SJSA1 (cell line): Measurements from ENCODE around the gene KCNT2. TPM values are rescaled to one million over a fixed set of nuclear protein-coding genes. Genes with fewer than 3 reads are reported as not detected.
"Not testable (repeated sequence)": the region's sequence is repeated elsewhere in the genome, so short reads cannot be mapped to it uniquely, and the experiment has no call there.

Experiments used
- DNase-seq, 2 experiments: peaks; one replicate each; pipeline ENCODE4 v3.0.0-alpha.2; 2015 to 2020; ENCODE audit warnings: low spot score in 2 of 2, low read depth in 1 of 2
- H3K27ac ChIP-seq: fragments of 250-450 bp; sonication (Bioruptor Pico); 2 replicates; pipeline ENCODE4 v1.5.1; 2020; ENCODE audit warnings: mild to moderate bottlenecking, moderate library complexity
- H3K27me3 ChIP-seq: fragments of 250-450 bp; sonication (Bioruptor Pico); replicated peaks from 2 replicates; pipeline ENCODE4 v1.5.1; 2020; ENCODE audit warnings: mild to moderate bottlenecking, moderate library complexity
- H3K36me3 ChIP-seq: fragments of 250-450 bp; sonication (Bioruptor Pico); 2 replicates; pipeline ENCODE4 v1.5.1; 2020; ENCODE audit warnings: mild to moderate bottlenecking
- H3K4me1 ChIP-seq: fragments of 250-450 bp; sonication (Bioruptor Pico); replicated peaks from 2 replicates; pipeline ENCODE4 v1.6.1; 2021; ENCODE audit warnings: mild to moderate bottlenecking
- H3K4me3 ChIP-seq: fragments of 250-450 bp; sonication (Bioruptor Pico); 2 replicates; pipeline ENCODE4 v1.5.1; 2020; ENCODE audit warnings: mild to moderate bottlenecking
- H3K9me3 ChIP-seq: fragments of 250-450 bp; sonication (Bioruptor Pico); replicated peaks from 2 replicates; pipeline ENCODE4 v1.5.1; 2020; ENCODE audit warnings: mild to moderate bottlenecking
- total RNA-seq: library from RNA; depleted of rRNA; stranded (reverse); fragments of >200 nt; shearing (Covaris generic); gene quantifications from 2 replicates; pipeline ENCODE4 v1.2.3, GENCODE V29; 2014; rRNA removed

The KCNT2 gene
- total RNA-seq: 0.05 and 0.25 TPM in 2 replicates

DNA sequence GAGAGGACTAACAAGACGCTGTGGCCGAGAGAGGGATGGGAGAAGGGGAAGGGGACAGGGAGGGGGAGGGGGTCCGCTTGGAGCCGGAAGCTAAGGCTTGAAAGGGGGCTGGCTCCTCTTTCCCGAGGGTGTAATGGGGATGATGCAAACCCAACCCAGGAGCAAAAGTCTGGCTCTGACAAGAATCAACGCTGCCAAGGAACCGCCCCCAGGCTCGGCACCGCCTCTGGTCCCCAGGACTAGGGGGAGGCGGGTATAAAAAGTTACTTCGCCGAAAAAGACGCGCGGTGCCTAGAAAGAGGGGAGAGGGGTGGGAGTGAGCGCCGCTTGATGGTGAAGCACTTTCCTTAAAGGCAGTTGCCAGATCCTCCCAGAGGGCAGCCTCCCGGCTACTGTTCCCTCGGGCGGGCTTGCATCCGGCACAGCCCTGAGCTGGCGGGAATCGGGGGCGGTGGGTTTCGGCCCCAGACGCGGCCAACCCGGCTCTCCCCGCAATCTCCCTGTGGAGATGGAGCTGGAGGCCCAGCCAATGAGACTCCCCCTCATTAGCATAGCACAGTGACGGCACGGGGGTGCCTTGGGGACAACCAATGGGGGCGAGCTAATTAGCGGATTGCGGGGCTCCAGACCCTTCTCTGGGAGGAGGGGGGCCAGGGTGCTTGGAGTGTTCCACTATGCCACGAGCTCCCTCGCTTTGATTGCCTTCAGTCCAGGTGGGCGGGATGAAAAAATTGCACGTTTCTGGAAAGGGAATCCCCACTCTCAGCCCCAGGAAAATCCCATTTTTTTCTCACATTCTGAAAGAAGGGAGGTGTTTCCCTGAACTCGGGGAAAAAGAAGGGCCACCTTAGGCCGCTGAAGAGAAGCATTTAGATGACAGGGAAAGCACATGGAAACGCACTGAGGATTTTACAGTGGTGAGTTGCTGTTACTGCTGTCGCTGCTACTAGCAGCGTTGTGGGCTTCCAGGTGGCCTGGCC is at the start of gene KCNT2:
Gene KCNT2 (minus strand): TSS at position 51 of the 980 bp plus-strand sequence. CDS start 131 bp downstream, outside the sequence.
- no peak within 1 kb of the TSS for H3K27ac ChIP-seq
- DNase-seq: peak; percentile 27 to 49
- peaks cover 4% of the 10 kb centered on the region; the same call in 1 of the 2 replicates for H3K27me3 ChIP-seq
- no peaks in the 10 kb centered on the region for H3K36me3 ChIP-seq
- H3K4me3 ChIP-seq: peak within 1 kb of the TSS; percentile 38
- H3K9me3 ChIP-seq: no peaks in the 10 kb centered on the region
- H3K4me1 ChIP-seq: peaks cover 7% of the 10 kb centered on the region; the same call in 1 of the 2 replicates

DNA sequence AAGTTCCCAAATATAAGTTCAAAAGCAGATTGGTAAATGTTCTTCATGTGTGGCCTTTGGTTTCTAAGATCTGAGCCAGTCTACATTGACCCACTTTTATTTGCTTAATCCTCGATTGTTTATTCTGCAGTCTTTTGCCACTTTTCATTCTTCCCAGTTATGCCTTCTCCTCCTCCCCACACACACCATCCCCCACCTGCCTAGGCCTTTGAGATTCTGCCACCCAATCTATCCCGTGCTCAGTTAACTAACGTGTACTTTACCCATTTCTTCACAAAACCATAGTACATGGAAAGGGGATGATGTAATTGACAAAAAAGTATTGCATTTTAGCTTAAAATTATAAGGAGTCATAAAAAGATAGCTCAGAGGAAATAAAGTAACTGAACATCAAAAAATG is 47.3 kb upstream of the KCNT2 start:
- Histone ChIP-seq H3K9me3 (no peaks in the 10 kb centered on the region), H3K4me1 (peaks cover 27% of the 10 kb centered on the region), H3K36me3 (no peaks in the 10 kb centered on the region), H3K4me3 (no peak overlapping the region), H3K27me3 (no peaks in the 10 kb centered on the region), H3K27ac (no peak overlapping the region)
- no peak for DNase-seq

DNA sequence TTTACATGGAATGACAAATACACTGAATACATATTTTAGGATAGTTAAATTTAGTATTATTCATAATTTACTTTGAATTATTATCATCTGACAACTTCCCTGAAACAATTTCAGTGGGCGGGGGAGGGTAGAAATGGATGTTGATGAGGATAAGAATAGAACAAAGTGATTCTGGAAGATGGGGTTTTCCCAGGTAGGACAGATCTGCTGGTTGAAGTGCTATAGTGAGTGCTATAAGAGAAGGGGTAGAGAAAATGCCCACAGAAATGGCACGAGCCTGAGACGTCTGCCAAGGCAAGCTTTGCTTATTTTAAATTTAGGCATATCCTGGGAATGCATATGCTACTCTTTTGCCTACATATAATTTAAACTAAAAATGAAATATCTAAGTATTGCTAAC is 46.8 kb upstream of the KCNT2 start:
- no peaks in the 10 kb centered on the region for H3K36me3 ChIP-seq
- H3K27me3 ChIP-seq: no peaks in the 10 kb centered on the region
- no peak overlapping the region for H3K27ac ChIP-seq
- DNase-seq: no peak
- H3K9me3 ChIP-seq: no peaks in the 10 kb centered on the region
- H3K4me3 ChIP-seq: no peak overlapping the region
- peaks cover 27% of the 10 kb centered on the region for H3K4me1 ChIP-seq

DNA sequence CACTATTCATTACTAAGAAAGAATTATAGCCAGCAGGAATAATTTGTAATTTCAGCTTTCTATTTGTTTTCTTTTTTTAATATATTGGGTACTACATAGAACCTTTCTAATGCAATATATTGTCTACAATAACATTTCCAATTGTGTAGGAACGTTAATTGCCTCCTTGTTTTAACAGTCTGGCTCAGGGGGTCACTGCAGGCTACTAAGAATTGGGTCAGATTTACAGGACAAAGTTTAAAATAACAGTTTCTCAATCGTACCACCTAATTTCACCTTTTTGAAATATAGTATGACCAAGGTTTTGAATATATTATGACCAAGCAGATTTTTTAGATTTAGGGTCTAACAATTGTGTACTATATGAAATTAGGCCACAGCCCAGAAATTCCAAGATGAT is 46.0 kb upstream of the KCNT2 start:
- no peak for DNase-seq
- no peaks in the 10 kb centered on the region for H3K9me3 ChIP-seq
- no peak overlapping the region for H3K4me3 ChIP-seq
- H3K4me1 ChIP-seq: peaks cover 27% of the 10 kb centered on the region
- H3K27me3 ChIP-seq: no peaks in the 10 kb centered on the region
- no peak overlapping the region for H3K27ac ChIP-seq
- H3K36me3 ChIP-seq: no peaks in the 10 kb centered on the region

DNA sequence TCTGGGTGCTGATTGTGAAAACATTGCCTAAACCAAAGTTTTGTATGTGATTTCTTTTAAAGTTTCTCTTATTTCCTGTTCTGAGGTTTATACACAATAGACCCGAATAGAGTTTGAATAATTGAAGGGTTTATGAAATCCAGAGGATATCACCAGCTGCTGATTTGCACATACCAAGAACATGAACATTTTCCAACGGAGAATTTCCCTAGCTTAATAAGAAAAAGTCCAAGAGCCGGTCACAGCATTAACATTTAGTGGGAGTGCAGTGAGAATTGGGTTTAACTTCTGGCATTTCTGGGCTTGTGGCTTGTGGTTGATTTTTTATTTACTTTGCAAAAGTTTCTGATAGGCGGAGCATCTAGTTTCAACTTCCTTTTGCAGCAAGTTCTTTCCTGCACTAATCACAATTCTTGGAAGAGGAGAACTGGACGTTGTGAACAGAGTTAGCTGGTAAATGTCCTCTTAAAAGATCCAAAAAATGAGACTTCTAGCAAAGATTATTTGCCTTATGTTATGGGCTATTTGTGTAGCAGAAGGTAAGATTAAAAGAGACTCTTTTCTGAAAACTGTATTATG is 43.5 kb upstream of the KCNT2 start, which contains the start of gene CFH:
Gene CFH (plus strand): TSS at position 407 of the 579 bp plus-strand sequence. CDS start 75 bp downstream, at position 482.
- no peaks in the 10 kb centered on the region for H3K36me3 ChIP-seq
- H3K4me1 ChIP-seq: peaks cover 27% of the 10 kb centered on the region
- DNase-seq: peak in 1 of 2 experiments; percentile 76
- H3K9me3 ChIP-seq: no peaks in the 10 kb centered on the region
- peak within 1 kb of the TSS; percentile 31 for H3K4me3 ChIP-seq
- H3K27ac ChIP-seq: peak within 1 kb of the TSS; percentile 28
- no peaks in the 10 kb centered on the region for H3K27me3 ChIP-seq

- H3K27ac ChIP-seq: peak overlapping the region; percentile 28; the same call in 1 of the 2 replicates
- no peak for DNase-seq
- H3K4me1 ChIP-seq: peaks cover 27% of the 10 kb centered on the region
- no peaks in the 10 kb centered on the region for H3K27me3 ChIP-seq
- H3K9me3 ChIP-seq: no peaks in the 10 kb centered on the region
- no peak overlapping the region for H3K4me3 ChIP-seq
- no peaks in the 10 kb centered on the region for H3K36me3 ChIP-seq
Measured at GRCh38 chr1:196651079-196651478, 42.8 kb upstream of the KCNT2 start.

GRCh38 chr1:196650403-196650802 is 42.2 kb upstream of the KCNT2 start:
- no peak overlapping the region for H3K27ac ChIP-seq
- H3K9me3 ChIP-seq: no peaks in the 10 kb centered on the region
- H3K27me3 ChIP-seq: no peaks in the 10 kb centered on the region; the same call in 1 of the 2 replicates
- H3K4me3 ChIP-seq: no peak overlapping the region
- H3K36me3 ChIP-seq: no peaks in the 10 kb centered on the region
- no peak for DNase-seq
- H3K4me1 ChIP-seq: peaks cover 24% of the 10 kb centered on the region

DNA sequence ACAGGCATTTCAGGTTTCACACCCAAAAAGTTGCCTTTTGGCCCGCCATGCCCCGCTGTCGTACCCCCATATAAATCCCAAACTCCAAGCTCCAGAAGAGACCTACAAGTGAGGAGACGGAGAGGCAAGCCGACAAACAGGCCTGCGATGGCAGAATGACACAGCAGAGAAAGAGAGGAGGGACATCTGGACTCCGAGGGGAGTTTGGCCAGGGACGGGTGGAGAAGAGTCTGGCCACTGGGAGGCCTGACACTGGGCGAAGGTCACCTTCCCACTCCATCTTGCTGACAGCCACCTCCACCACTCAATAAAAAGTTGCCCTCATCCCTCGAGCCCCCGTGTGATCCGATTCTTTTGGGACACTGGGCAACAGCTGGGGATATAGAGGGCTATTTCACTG is 41.8 kb upstream of the KCNT2 start:
- H3K27ac ChIP-seq: no peak overlapping the region
- no peaks in the 10 kb centered on the region; the same call in 1 of the 2 replicates for H3K27me3 ChIP-seq
- no peaks in the 10 kb centered on the region for H3K9me3 ChIP-seq
- peaks cover 20% of the 10 kb centered on the region for H3K4me1 ChIP-seq
- no peak overlapping the region for H3K4me3 ChIP-seq
- no peaks in the 10 kb centered on the region for H3K36me3 ChIP-seq
- no peak for DNase-seq

- Histone ChIP-seq H3K27me3 (peaks cover 5% of the 10 kb centered on the region; the same call in 1 of the 2 replicates), H3K4me3 (no peak overlapping the region), H3K27ac (no peak overlapping the region), H3K9me3 (no peaks in the 10 kb centered on the region), H3K4me1 (no peaks in the 10 kb centered on the region), H3K36me3 (no peaks in the 10 kb centered on the region)
- no peak for DNase-seq
Measured at GRCh38 chr1:196640976-196641375, 32.7 kb upstream of the KCNT2 start.

DNA sequence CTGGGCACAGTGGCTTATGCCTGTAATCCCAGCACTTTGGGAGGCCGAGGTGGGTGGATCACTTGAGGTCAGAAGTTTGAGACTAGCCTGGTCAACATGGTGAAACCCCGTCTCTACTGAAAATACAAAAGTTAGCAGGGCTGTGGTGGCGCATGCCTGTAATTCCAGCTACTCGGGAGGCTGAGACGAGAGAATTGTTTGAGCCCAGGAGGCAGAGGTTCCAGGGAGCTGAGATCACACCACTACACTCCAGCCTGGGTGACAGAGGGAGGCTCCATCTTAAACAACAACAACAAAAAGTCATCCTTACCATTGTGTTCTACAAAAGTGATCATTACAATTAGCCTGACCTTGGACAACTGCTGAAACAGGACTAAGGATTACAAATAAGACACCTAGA is 31.1 kb upstream of the KCNT2 start:
- not testable (repeated sequence) for H3K27me3 ChIP-seq, H3K4me3 ChIP-seq, DNase-seq, H3K27ac ChIP-seq, H3K9me3 ChIP-seq, H3K36me3 ChIP-seq, H3K4me1 ChIP-seq

- no peaks in the 10 kb centered on the region for H3K36me3 ChIP-seq
- no peak overlapping the region for H3K4me3 ChIP-seq
- no peaks in the 10 kb centered on the region for H3K4me1 ChIP-seq
- peaks cover 5% of the 10 kb centered on the region; the same call in 1 of the 2 replicates for H3K27me3 ChIP-seq
- H3K27ac ChIP-seq: no peak overlapping the region
- H3K9me3 ChIP-seq: no peaks in the 10 kb centered on the region
- DNase-seq: no peak
Measured at GRCh38 chr1:196638466-196638865, 30.2 kb upstream of the KCNT2 start.

GRCh38 chr1:196637606-196638005 is 29.4 kb upstream of the KCNT2 start:
- DNase-seq: no peak
- Histone ChIP-seq H3K36me3 (no peaks in the 10 kb centered on the region), H3K4me1 (no peaks in the 10 kb centered on the region), H3K9me3 (no peaks in the 10 kb centered on the region), H3K4me3 (no peak overlapping the region), H3K27me3 (no peaks in the 10 kb centered on the region; the same call in 1 of the 2 replicates), H3K27ac (no peak overlapping the region)

DNA sequence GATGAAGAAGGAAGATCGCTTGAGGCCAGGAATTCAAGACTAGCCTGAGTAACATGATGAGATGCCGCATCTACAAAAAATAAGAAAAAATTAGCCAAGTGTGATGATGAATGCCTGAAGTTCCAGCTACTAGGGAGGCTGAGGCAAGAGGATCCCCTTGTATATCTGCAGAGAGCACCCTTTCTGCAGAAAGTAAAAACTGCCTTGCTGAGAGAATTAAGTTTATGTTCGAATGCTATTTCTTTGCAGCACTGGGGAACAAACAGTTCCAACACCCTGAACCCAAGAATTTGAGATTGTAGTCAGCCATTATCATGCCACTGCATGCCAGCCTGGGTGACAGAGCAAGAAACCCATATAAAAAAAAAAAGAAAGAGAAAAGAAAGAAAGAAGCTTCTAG is 20.6 kb upstream of the KCNT2 start:
- no peaks in the 10 kb centered on the region for H3K4me1 ChIP-seq
- DNase-seq: no peak
- H3K4me3 ChIP-seq: no peak overlapping the region
- H3K27me3 ChIP-seq: no peaks in the 10 kb centered on the region
- no peaks in the 10 kb centered on the region for H3K36me3 ChIP-seq
- no peak overlapping the region for H3K27ac ChIP-seq
- H3K9me3 ChIP-seq: no peaks in the 10 kb centered on the region; the same call in 1 of the 2 replicates

- Histone ChIP-seq H3K9me3 (no peaks in the 10 kb centered on the region), H3K36me3 (no peaks in the 10 kb centered on the region), H3K4me1 (no peaks in the 10 kb centered on the region), H3K27me3 (no peaks in the 10 kb centered on the region), H3K27ac (no peak overlapping the region), H3K4me3 (no peak overlapping the region)
- DNase-seq: no peak
Measured at GRCh38 chr1:196623079-196623478, 14.8 kb upstream of the KCNT2 start.
